Rectal smooth muscle tissue (tissue), 1 donor: Measurements from ENCODE around the gene NUDT3.
A peak's percentile ranks its signal among the peaks of the same experiment; 100 is the strongest.
"Not testable (repeated sequence)": the region's sequence is repeated elsewhere in the genome, so short reads cannot be mapped to it uniquely, and the experiment has no call there.

ENCODE experiments used
- H3K27ac ChIP-seq: one replicate; pipeline ENCODE4 v1.7.0; 2013; ENCODE audit warnings: low read depth, low read length, inconsistent platforms
- H3K27me3 ChIP-seq: one replicate; pipeline ENCODE4 v1.7.0; 2013; ENCODE audit warnings: low read length; ENCODE audit not compliant: control insufficient read depth, insufficient read depth
- H3K36me3 ChIP-seq: one replicate; pipeline ENCODE4 v1.7.0; 2013; ENCODE audit warnings: low read length; ENCODE audit not compliant: control insufficient read depth, insufficient read depth
- H3K4me1 ChIP-seq: one replicate; pipeline ENCODE4 v1.7.0; 2013; ENCODE audit warnings: low read length; ENCODE audit not compliant: control insufficient read depth, insufficient read depth
- H3K4me3 ChIP-seq: one replicate; pipeline ENCODE4 v1.7.0; 2013; ENCODE audit warnings: low read length
- H3K9ac ChIP-seq: one replicate; pipeline ENCODE4 v1.7.0; 2013; ENCODE audit warnings: low read length

NUDT3 gene

GRCh38 chr6:34245032-34245760, 147.3 kb downstream of the NUDT3 start:
- H3K4me1 ChIP-seq, H3K36me3 ChIP-seq, H3K4me3 ChIP-seq, H3K9ac ChIP-seq, H3K27ac ChIP-seq, H3K27me3 ChIP-seq: not testable (repeated sequence)

- no peak overlapping the region for H3K27ac ChIP-seq
- peaks cover 5% of the 10 kb centered on the region for H3K4me1 ChIP-seq
- no peak overlapping the region for H3K4me3 ChIP-seq
- H3K9ac ChIP-seq, result no peak overlapping the region
- peaks cover 2% of the 10 kb centered on the region for H3K36me3 ChIP-seq
- H3K27me3 ChIP-seq, result no peaks in the 10 kb centered on the region
These were observed 148.3 kb downstream of the NUDT3 start for GRCh38 chr6:34243901-34244884.

GRCh38 chr6:34243131-34243771, 149.2 kb downstream of the NUDT3 start:
- no peaks in the 10 kb centered on the region for H3K27me3 ChIP-seq
- H3K27ac ChIP-seq, result no peak overlapping the region
- H3K4me3 ChIP-seq, result no peak overlapping the region
- H3K36me3 ChIP-seq, result peaks cover 2% of the 10 kb centered on the region
- H3K4me1 ChIP-seq, result peaks cover 4% of the 10 kb centered on the region
- no peak overlapping the region for H3K9ac ChIP-seq

- H3K4me1 ChIP-seq, result no peaks in the 10 kb centered on the region
- no peak overlapping the region for H3K9ac ChIP-seq
- no peak overlapping the region for H3K4me3 ChIP-seq
- H3K36me3 ChIP-seq, result peaks cover 2% of the 10 kb centered on the region
- no peak overlapping the region for H3K27ac ChIP-seq
- H3K27me3 ChIP-seq, result no peaks in the 10 kb centered on the region
These were observed 150.0 kb downstream of the NUDT3 start for GRCh38 chr6:34242252-34243130.

GRCh38 chr6:34241351-34242215, 150.9 kb downstream of the NUDT3 start:
- Histone ChIP-seq H3K27ac (no peak overlapping the region), H3K9ac (no peak overlapping the region), H3K27me3 (no peaks in the 10 kb centered on the region), H3K36me3 (peaks cover 2% of the 10 kb centered on the region), H3K4me1 (no peaks in the 10 kb centered on the region), H3K4me3 (no peak overlapping the region)

GRCh38 chr6:34240329-34241248, 151.9 kb downstream of the NUDT3 start:
- no peak overlapping the region for H3K4me3 ChIP-seq
- H3K27ac ChIP-seq, result no peak overlapping the region
- peaks cover 2% of the 10 kb centered on the region for H3K36me3 ChIP-seq
- no peak overlapping the region for H3K9ac ChIP-seq
- peaks cover 5% of the 10 kb centered on the region for H3K4me1 ChIP-seq
- no peaks in the 10 kb centered on the region for H3K27me3 ChIP-seq

- Histone ChIP-seq H3K4me1 (peaks cover 5% of the 10 kb centered on the region), H3K4me3 (no peak overlapping the region), H3K27ac (no peak overlapping the region), H3K9ac (no peak overlapping the region), H3K27me3 (no peaks in the 10 kb centered on the region), H3K36me3 (peaks cover 2% of the 10 kb centered on the region)
These were observed 152.6 kb downstream of the NUDT3 start for GRCh38 chr6:34239893-34240292.

GRCh38 chr6:34239500-34239825, 153.0 kb downstream of the NUDT3 start:
- H3K4me3 ChIP-seq, result no peak overlapping the region
- no peak overlapping the region for H3K27ac ChIP-seq
- H3K36me3 ChIP-seq, result peaks cover 2% of the 10 kb centered on the region
- peaks cover 5% of the 10 kb centered on the region for H3K4me1 ChIP-seq
- no peaks in the 10 kb centered on the region for H3K27me3 ChIP-seq
- no peak overlapping the region for H3K9ac ChIP-seq

GRCh38 chr6:34238585-34239499, 153.6 kb downstream of the NUDT3 start:
- Histone ChIP-seq H3K9ac (no peak overlapping the region), H3K27me3 (no peaks in the 10 kb centered on the region), H3K27ac (no peak overlapping the region), H3K4me3 (peak overlapping the region; percentile 73), H3K4me1 (peaks cover 5% of the 10 kb centered on the region), H3K36me3 (peaks cover 2% of the 10 kb centered on the region)
